PC-3 (cell line): Measurements from ENCODE around the gene CASK.

Experiments used
- EZH2 ChIP-seq: fragments of 300-600 bp; sonication (generic); IDR thresholded peaks from one replicate; pipeline ENCODE4 v1.6.1; 2017; ENCODE audit warnings: antibody characterized with exemption, mild to moderate bottlenecking, low read length; ENCODE audit not compliant: unreplicated experiment
- EZH2phosphoT487 ChIP-seq: fragments of 300-600 bp; sonication (generic); IDR thresholded peaks from 2 replicates; pipeline ENCODE4 v1.6.1; 2018; ENCODE audit warnings: mild to moderate bottlenecking, antibody characterized with exemption, low read length, borderline replicate concordance
- TF ChIP-seq, protein P1 (sequence below): fragments of 300-600 bp; sonication (generic); conservative IDR thresholded peaks from 2 replicates; pipeline ENCODE4 v1.5.1; 2017; ENCODE audit warnings: antibody characterized with exemption, low read depth, mild to moderate bottlenecking, low read length

DNA sequence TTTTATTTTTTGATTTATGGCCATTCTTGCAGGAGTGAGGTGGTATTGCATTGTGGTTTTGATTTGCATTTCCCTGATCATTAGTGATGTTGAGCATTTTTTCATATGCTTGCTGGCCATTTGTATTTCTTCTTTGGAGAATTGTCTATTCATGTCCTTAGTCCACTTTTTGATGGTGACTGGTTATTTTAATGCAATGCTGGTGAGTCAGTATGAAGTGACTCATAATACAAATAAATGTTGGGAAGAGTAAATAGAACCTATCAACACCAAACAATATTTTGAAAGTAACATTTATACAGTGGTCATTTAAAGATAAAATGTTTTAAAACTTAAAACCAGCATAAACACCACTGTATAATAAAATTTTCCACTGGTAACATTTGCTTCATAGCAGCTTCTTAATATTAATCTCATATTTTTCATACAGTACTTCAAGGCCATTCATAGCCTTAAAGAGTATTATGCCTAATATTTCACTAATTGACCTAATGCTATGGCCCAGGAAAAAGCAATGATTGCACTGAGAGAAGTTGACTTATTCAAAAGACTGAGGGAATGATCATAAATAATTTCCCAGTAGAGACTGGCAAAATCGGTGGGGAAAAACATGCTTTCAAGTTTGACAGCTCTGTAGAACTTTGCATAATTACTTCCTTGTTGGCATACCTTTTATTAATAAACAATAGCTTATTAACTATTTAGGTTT lies 33.9 kb downstream of the CASK start:
- TF ChIP-seq EZH2 (no peak), EZH2phosphoT487 (no peak)
- TF ChIP-seq, protein P1, sequence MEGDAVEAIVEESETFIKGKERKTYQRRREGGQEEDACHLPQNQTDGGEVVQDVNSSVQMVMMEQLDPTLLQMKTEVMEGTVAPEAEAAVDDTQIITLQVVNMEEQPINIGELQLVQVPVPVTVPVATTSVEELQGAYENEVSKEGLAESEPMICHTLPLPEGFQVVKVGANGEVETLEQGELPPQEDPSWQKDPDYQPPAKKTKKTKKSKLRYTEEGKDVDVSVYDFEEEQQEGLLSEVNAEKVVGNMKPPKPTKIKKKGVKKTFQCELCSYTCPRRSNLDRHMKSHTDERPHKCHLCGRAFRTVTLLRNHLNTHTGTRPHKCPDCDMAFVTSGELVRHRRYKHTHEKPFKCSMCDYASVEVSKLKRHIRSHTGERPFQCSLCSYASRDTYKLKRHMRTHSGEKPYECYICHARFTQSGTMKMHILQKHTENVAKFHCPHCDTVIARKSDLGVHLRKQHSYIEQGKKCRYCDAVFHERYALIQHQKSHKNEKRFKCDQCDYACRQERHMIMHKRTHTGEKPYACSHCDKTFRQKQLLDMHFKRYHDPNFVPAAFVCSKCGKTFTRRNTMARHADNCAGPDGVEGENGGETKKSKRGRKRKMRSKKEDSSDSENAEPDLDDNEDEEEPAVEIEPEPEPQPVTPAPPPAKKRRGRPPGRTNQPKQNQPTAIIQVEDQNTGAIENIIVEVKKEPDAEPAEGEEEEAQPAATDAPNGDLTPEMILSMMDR: no peak
